ENCODE results near the gene ITPR3.

Gene ITPR3

GRCh38 chr6:33744001-33744848 is 123.1 kb downstream of the ITPR3 start:
- in situ Hi-C loops (cut with MboI; ENCODE audit: low sequenced_read_pairs) = no loop called here
- Histone ChIP-seq H3K36me3 (replicated peaks) (no peaks in the 10 kb centered on the region), H3K4me3 (no peak overlapping the region), H3K27me3 (ENCODE audit: low read depth) (no peaks in the 10 kb centered on the region; the same call in 1 of the 2 replicates), H3K4me1 (no peaks in the 10 kb centered on the region), H3K9me3 (no peaks in the 10 kb centered on the region)
- DNase-seq (ENCODE audit: low spot score in 2 of 2) = peak; percentile 82 to 89

DNA sequence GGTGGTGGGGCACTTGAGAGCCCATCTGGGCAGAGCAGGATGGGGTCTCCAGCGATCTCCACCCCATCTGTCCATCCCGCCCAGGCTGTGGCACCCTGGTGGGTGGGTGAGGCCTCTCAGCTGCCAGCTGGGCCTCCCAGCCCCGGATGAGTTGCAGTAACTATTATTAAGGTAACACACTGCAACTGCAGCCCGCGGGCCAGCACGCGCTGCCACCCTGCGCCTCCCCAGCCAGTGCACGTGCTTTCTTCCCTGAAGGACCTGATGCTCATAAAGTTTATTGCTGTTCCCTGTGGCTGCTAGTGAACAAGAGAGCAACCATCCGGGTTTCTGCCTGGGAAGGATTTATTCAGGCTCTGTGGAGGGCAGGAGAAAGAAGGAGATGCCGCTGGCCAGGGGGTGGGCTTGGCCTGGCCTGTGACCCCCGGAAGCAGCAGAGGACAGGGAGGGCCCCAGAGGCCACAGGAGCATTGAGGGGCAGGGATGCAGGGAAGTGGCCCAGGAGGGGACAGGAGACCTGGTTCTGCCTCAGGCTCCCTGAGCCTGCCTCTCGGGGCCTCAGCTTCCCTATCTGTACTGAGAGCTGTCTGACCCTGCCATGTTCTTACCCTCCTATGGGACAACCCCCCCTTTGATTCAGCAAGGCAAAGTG is 123.9 kb downstream of the ITPR3 start:
- in situ Hi-C loops (cut with MboI; ENCODE audit: low sequenced_read_pairs) = no loop called here
- Histone ChIP-seq H3K4me3 (no peak overlapping the region), H3K36me3 (replicated peaks) (no peaks in the 10 kb centered on the region), H3K9me3 (no peaks in the 10 kb centered on the region), H3K27me3 (ENCODE audit: low read depth) (no peaks in the 10 kb centered on the region; the same call in 1 of the 2 replicates), H3K4me1 (no peaks in the 10 kb centered on the region)
- no peak for DNase-seq (ENCODE audit: low spot score in 2 of 2)

GRCh38 chr6:33745548-33745947 is 124.4 kb downstream of the ITPR3 start:
- Histone ChIP-seq H3K4me3 (no peak overlapping the region), H3K27me3 (ENCODE audit: low read depth) (no peaks in the 10 kb centered on the region; the same call in 1 of the 2 replicates), H3K4me1 (no peaks in the 10 kb centered on the region), H3K36me3 (replicated peaks) (no peaks in the 10 kb centered on the region), H3K9me3 (no peaks in the 10 kb centered on the region)
- no peak for DNase-seq (ENCODE audit: low spot score in 2 of 2)
- in situ Hi-C loops (cut with MboI; ENCODE audit: low sequenced_read_pairs) = no loop called here

Data from HAP-1 (cell line).